ENCODE results near the gene NR4A3.

- TF ChIP-seq CTCF (IDR thresholded peaks at IDR 0.05) (no peak), POLR2AphosphoS5 (IDR thresholded peaks at IDR 0.05) (no peak)
Measured at GRCh38 chr9:99825172-99826046, 3.7 kb downstream of the NR4A3 start.
